Osteocyte (in vitro differentiated cells): Measurements from ENCODE around the gene CCSER1. TPM values are rescaled to one million over a fixed set of nuclear protein-coding genes. Genes with fewer than 3 reads are reported as not detected.

Source experiments
- DNase-seq: peaks from one replicate; pipeline ENCODE4 v3.0.0; 2021; ENCODE audit warnings: mixed read lengths; ENCODE audit not compliant: unreplicated experiment; ENCODE audit errors: extremely low spot score
- H3K27ac Mint-ChIP-seq: one replicate; pipeline ENCODE4 v1.8.0; 2021; ENCODE audit warnings: mild to moderate bottlenecking, mixed read lengths; ENCODE audit not compliant: unreplicated experiment
- H3K27me3 Mint-ChIP-seq: one replicate; pipeline ENCODE4 v1.8.0; 2021; ENCODE audit warnings: mixed read lengths; ENCODE audit not compliant: unreplicated experiment
- H3K36me3 Mint-ChIP-seq: one replicate; pipeline ENCODE4 v1.8.0; 2021; ENCODE audit warnings: mixed read lengths; ENCODE audit not compliant: unreplicated experiment
- H3K4me1 Mint-ChIP-seq: one replicate; pipeline ENCODE4 v1.8.0; 2021; ENCODE audit warnings: mixed read lengths; ENCODE audit not compliant: unreplicated experiment
- H3K4me3 Mint-ChIP-seq: one replicate; pipeline ENCODE4 v1.8.0; 2021; ENCODE audit warnings: mild to moderate bottlenecking, moderate library complexity, mixed read lengths; ENCODE audit not compliant: unreplicated experiment
- H3K9me3 Mint-ChIP-seq: one replicate; pipeline ENCODE4 v1.8.0; 2021; ENCODE audit warnings: mixed read lengths; ENCODE audit not compliant: unreplicated experiment
- CTCF ChIP-seq: fragments of 200-600 bp; sonication (generic); IDR thresholded peaks from 2 replicates; pipeline ENCODE4 v1.5.0; 2021; ENCODE audit warnings: antibody characterized with exemption, mild to moderate bottlenecking, moderate library complexity
- total RNA-seq: library from RNA; stranded (reverse); gene quantifications from 2 replicates; pipeline ENCODE4 v1.2.1, GENCODE V29; 2021

Gene CCSER1
- total RNA-seq, 1 donor from 2014 or later, result not detected

DNA sequence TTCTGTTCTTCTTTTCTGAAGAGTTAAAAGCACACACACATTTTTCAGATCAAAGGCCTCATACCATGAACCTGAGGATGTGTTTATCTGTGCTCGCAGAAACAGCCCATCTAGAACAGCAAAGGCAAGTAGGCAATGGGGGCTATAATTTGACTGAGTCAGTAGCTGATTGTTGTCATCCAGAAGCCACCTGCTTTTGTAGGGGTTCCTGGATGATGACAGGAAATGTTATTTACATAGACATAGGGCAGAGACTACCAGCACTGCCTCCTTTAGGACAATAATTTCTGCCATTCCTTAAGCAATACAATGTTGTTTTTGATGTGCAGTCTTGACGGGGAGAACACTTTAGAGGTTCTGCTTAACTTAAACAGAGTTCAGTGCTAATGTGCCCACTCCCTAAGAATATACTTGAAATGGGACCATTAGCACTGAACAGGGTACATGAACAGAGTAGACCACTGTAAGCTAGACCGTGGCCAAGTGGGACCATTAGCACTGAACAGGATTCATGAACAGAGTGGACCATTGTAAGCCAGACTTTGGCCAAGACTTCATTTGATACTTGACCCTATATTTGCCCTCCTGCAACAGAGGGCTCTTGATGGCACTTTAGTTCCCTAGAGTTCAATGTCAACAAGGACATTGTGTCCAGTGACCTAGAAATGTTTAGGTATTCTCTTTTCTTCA is 42.8 kb upstream of the CCSER1 start:
- DNase-seq, result no peak
- Mint-ChIP-seq H3K4me3 (no peak overlapping the region), H3K27ac (no peak overlapping the region)

DNA sequence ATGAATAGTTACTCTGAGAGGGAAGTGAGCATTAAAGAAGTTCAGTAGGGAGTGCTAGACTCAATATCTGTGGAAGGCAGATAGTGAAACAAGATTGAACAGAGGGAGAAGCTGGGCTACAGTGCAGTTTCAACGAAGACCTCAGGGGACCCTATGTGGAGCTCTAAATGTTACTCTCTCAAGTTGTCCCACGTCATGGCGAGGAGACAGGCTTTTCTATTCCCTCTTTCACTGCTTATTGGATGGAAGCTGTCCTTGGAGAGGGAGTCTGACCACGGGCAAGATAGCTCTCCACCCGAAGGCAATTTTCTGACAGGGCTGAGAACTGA is 42.3 kb upstream of the CCSER1 start:
- H3K4me3 Mint-ChIP-seq, result no peak overlapping the region
- H3K27me3 Mint-ChIP-seq, result no peaks in the 10 kb centered on the region

More for the DNA sequence above, 42.8 kb upstream of the CCSER1 start:
- TF ChIP-seq CTCF, result no peak
- Mint-ChIP-seq H3K27me3 (no peaks in the 10 kb centered on the region), H3K9me3 (no peaks in the 10 kb centered on the region), H3K36me3 (no peaks in the 10 kb centered on the region), H3K4me1 (no peaks in the 10 kb centered on the region)

DNA sequence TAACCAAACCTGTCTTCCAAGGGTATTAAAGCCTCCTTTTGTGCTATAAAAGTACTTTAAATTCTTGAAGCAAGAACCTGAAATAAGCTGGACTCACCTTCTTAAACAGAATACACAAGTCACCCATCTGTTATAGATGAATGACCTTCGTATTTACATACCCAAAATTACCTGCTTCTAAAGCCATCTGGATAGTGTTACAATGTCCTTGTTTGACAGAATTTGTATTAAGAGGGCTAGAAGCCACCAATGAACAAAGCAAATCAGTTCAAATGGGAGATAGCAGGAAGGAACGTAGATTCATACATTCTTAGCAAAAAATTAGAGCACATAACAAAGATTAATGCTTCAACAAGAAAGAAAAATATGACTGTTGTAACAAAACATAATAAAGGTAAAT is 33.7 kb upstream of the CCSER1 start:
- no peak for DNase-seq
- H3K4me3 Mint-ChIP-seq, result no peak overlapping the region
- no peak for TF ChIP-seq CTCF
- no peak overlapping the region for H3K27ac Mint-ChIP-seq
- no peaks in the 10 kb centered on the region for H3K9me3 Mint-ChIP-seq
- H3K36me3 Mint-ChIP-seq, result no peaks in the 10 kb centered on the region
- no peaks in the 10 kb centered on the region for H3K4me1 Mint-ChIP-seq
- peaks cover 2% of the 10 kb centered on the region for H3K27me3 Mint-ChIP-seq

More for the DNA sequence above, 42.3 kb upstream of the CCSER1 start:
- no peaks in the 10 kb centered on the region for H3K36me3 Mint-ChIP-seq
- H3K27ac Mint-ChIP-seq, result no peak overlapping the region
- H3K9me3 Mint-ChIP-seq, result no peaks in the 10 kb centered on the region
- DNase-seq, result no peak
- no peaks in the 10 kb centered on the region for H3K4me1 Mint-ChIP-seq
- TF ChIP-seq CTCF, result no peak

GRCh38 chr4:90095000-90095399 is 32.2 kb upstream of the CCSER1 start:
- TF ChIP-seq CTCF, result no peak
- DNase-seq, result no peak
- Mint-ChIP-seq H3K36me3 (no peaks in the 10 kb centered on the region), H3K4me1 (no peaks in the 10 kb centered on the region), H3K4me3 (no peak overlapping the region), H3K27me3 (peaks cover 2% of the 10 kb centered on the region), H3K27ac (no peak overlapping the region), H3K9me3 (no peaks in the 10 kb centered on the region)

GRCh38 chr4:90099812-90100211 is 27.4 kb upstream of the CCSER1 start:
- DNase-seq, result no peak
- H3K27me3 Mint-ChIP-seq, result peaks cover under 1% of the 10 kb centered on the region
- TF ChIP-seq CTCF, result no peak
- H3K27ac Mint-ChIP-seq, result no peak overlapping the region
- H3K4me3 Mint-ChIP-seq, result no peak overlapping the region
- H3K4me1 Mint-ChIP-seq, result no peaks in the 10 kb centered on the region
- H3K36me3 Mint-ChIP-seq, result no peaks in the 10 kb centered on the region
- H3K9me3 Mint-ChIP-seq, result no peaks in the 10 kb centered on the region
